ENCODE measurements around the gene DQX1.
"Not testable (repeated sequence)": the region's sequence is repeated elsewhere in the genome, so short reads cannot be mapped to it uniquely, and the experiment has no call there.

GRCh38 chr2:74561022-74561421 is 35.0 kb upstream of the DQX1 start:
- not testable (repeated sequence) for TF ChIP-seq EZH2 (IDR thresholded peaks at IDR 0.05; ENCODE audit: low read depth, unreplicated experiment); ZNF114 (CRISPR knock-in tag; IDR thresholded peaks at IDR 0.05); EZH2phosphoT487 (IDR thresholded peaks at IDR 0.05; ENCODE audit: unreplicated experiment); POLR2AphosphoS5 (IDR thresholded peaks at IDR 0.05; ENCODE audit: low read depth); JUNB (IDR thresholded peaks at IDR 0.05; ENCODE audit: unreplicated experiment); CREB1 (CRISPR knock-in tag; IDR thresholded peaks at IDR 0.05; ENCODE audit: low read depth)
- TF ChIP-seq, protein P1, sequence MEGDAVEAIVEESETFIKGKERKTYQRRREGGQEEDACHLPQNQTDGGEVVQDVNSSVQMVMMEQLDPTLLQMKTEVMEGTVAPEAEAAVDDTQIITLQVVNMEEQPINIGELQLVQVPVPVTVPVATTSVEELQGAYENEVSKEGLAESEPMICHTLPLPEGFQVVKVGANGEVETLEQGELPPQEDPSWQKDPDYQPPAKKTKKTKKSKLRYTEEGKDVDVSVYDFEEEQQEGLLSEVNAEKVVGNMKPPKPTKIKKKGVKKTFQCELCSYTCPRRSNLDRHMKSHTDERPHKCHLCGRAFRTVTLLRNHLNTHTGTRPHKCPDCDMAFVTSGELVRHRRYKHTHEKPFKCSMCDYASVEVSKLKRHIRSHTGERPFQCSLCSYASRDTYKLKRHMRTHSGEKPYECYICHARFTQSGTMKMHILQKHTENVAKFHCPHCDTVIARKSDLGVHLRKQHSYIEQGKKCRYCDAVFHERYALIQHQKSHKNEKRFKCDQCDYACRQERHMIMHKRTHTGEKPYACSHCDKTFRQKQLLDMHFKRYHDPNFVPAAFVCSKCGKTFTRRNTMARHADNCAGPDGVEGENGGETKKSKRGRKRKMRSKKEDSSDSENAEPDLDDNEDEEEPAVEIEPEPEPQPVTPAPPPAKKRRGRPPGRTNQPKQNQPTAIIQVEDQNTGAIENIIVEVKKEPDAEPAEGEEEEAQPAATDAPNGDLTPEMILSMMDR (conservative IDR thresholded peaks at IDR 0.05; ENCODE audit: low read depth in 2 of 2), result not testable (repeated sequence)
- TF ChIP-seq, protein P2, sequence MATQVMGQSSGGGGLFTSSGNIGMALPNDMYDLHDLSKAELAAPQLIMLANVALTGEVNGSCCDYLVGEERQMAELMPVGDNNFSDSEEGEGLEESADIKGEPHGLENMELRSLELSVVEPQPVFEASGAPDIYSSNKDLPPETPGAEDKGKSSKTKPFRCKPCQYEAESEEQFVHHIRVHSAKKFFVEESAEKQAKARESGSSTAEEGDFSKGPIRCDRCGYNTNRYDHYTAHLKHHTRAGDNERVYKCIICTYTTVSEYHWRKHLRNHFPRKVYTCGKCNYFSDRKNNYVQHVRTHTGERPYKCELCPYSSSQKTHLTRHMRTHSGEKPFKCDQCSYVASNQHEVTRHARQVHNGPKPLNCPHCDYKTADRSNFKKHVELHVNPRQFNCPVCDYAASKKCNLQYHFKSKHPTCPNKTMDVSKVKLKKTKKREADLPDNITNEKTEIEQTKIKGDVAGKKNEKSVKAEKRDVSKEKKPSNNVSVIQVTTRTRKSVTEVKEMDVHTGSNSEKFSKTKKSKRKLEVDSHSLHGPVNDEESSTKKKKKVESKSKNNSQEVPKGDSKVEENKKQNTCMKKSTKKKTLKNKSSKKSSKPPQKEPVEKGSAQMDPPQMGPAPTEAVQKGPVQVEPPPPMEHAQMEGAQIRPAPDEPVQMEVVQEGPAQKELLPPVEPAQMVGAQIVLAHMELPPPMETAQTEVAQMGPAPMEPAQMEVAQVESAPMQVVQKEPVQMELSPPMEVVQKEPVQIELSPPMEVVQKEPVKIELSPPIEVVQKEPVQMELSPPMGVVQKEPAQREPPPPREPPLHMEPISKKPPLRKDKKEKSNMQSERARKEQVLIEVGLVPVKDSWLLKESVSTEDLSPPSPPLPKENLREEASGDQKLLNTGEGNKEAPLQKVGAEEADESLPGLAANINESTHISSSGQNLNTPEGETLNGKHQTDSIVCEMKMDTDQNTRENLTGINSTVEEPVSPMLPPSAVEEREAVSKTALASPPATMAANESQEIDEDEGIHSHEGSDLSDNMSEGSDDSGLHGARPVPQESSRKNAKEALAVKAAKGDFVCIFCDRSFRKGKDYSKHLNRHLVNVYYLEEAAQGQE (IDR thresholded peaks at IDR 0.05; ENCODE audit: unreplicated experiment), result not testable (repeated sequence)

Data from GM23338 (cell line).